ENCODE measurements around the gene TMPRSS12. TPM values are rescaled to one million over a fixed set of nuclear protein-coding genes. Genes with fewer than 3 reads are reported as not detected.
A peak's percentile ranks its signal among the peaks of the same experiment; 100 is the strongest.

TMPRSS12 gene
- total RNA-seq, 2 experiments from 2014 or later, result not detected

GRCh38 chr12:50913224-50913623 lies 70.5 kb downstream of the TMPRSS12 start:
- CTCF ChIA-PET (ENCODE audit: unreplicated experiment), result no interaction called here
- Histone ChIP-seq H3K4me3 (ENCODE audit: low read depth, low read length, poor library complexity, severe bottlenecking) (no peak overlapping the region), H4K20me1 (ENCODE audit: insufficient read depth, low read length) (no peaks in the 10 kb centered on the region), H3K4me2 (ENCODE audit: low read length) (no peak overlapping the region), H3K79me2 (ENCODE audit: insufficient read depth, low read depth, low read length) (no peaks in the 10 kb centered on the region), H3K9me3 (ENCODE audit: low read length) (peaks cover 21% of the 10 kb centered on the region), H3K9me2 (ENCODE audit: insufficient read depth, low read length) (no peaks in the 10 kb centered on the region), H3K4me1 (ENCODE audit: insufficient read depth, low read length, poor library complexity, severe bottlenecking) (no peaks in the 10 kb centered on the region), H2AFZ (ENCODE audit: low read length) (no peak overlapping the region), H3K36me3 (ENCODE audit: insufficient read depth, low read length) (no peaks in the 10 kb centered on the region; the same call in 1 of the 2 replicates), H3K27ac (ENCODE audit: low read depth, low read length, poor library complexity, severe bottlenecking) (no peak overlapping the region)
- intact Hi-C loops (cut with micrococcal nuclease; ENCODE audit: unreplicated experiment), result no loop called here
- no TSS peak for BruUV-seq (replicated peaks)
- TF ChIP-seq EZH2phosphoT487 (IDR thresholded peaks at IDR 0.05; ENCODE audit: borderline replicate concordance, low read depth, low read length) (no peak), CTCF (conservative IDR thresholded peaks at IDR 0.05; ENCODE audit: low read length) (no peak)
- POLR2A ChIA-PET, result interaction anchor here (0.7 to 1.5 kb wide), 4 partner anchors 9 to 12 kb away, joined by 3 read pairs; a partner anchor contains a TSS
- no peak for DNase-seq (ENCODE audit: low spot score)

GRCh38 chr12:50914872-50915484 lies 72.3 kb downstream of the TMPRSS12 start:
- no peak overlapping the region for H2AFZ ChIP-seq (ENCODE audit: low read length)
- TF ChIP-seq EZH2phosphoT487 (IDR thresholded peaks at IDR 0.05; ENCODE audit: borderline replicate concordance, low read depth, low read length), result no peak
- TF ChIP-seq CTCF (conservative IDR thresholded peaks at IDR 0.05; ENCODE audit: low read length), result no peak
- ChIA-PET CTCF (ENCODE audit: unreplicated experiment) (no interaction called here), POLR2A (interaction anchor here (0.6 to 1.5 kb wide), 2 partner anchors 12 to 421 kb away, joined by 3 to 4 read pairs; no protein-coding TSS in a partner anchor)
- no peak overlapping the region for H3K4me3 ChIP-seq (ENCODE audit: low read depth, low read length, poor library complexity, severe bottlenecking)
- H3K4me2 ChIP-seq (ENCODE audit: low read length), result no peak overlapping the region
- no peaks in the 10 kb centered on the region; the same call in 1 of the 2 replicates for H3K36me3 ChIP-seq (ENCODE audit: insufficient read depth, low read length)
- H3K9me3 ChIP-seq (ENCODE audit: low read length), result peaks cover 21% of the 10 kb centered on the region
- no peaks in the 10 kb centered on the region for H3K9me2 ChIP-seq (ENCODE audit: insufficient read depth, low read length)
- BruUV-seq (replicated peaks), result no TSS peak
- intact Hi-C loops (cut with micrococcal nuclease; ENCODE audit: unreplicated experiment), result no loop called here
- no peaks in the 10 kb centered on the region for H4K20me1 ChIP-seq (ENCODE audit: insufficient read depth, low read length)
- H3K27ac ChIP-seq (ENCODE audit: low read depth, low read length, poor library complexity, severe bottlenecking), result no peak overlapping the region
- no peaks in the 10 kb centered on the region for H3K79me2 ChIP-seq (ENCODE audit: insufficient read depth, low read depth, low read length)
- no peak for DNase-seq (ENCODE audit: low spot score)
- no peaks in the 10 kb centered on the region for H3K4me1 ChIP-seq (ENCODE audit: insufficient read depth, low read length, poor library complexity, severe bottlenecking)

GRCh38 chr12:50916292-50916691 lies 73.6 kb downstream of the TMPRSS12 start:
- H3K4me1 ChIP-seq (ENCODE audit: insufficient read depth, low read length, poor library complexity, severe bottlenecking), result peaks cover 10% of the 10 kb centered on the region
- no peaks in the 10 kb centered on the region for H3K79me2 ChIP-seq (ENCODE audit: insufficient read depth, low read depth, low read length)
- CTCF ChIA-PET (ENCODE audit: unreplicated experiment), result no interaction called here
- H3K4me3 ChIP-seq (ENCODE audit: low read depth, low read length, poor library complexity, severe bottlenecking), result no peak overlapping the region
- H3K27ac ChIP-seq (ENCODE audit: low read depth, low read length, poor library complexity, severe bottlenecking), result no peak overlapping the region
- H2AFZ ChIP-seq (ENCODE audit: low read length), result no peak overlapping the region
- no peak overlapping the region for H3K4me2 ChIP-seq (ENCODE audit: low read length)
- BruUV-seq (replicated peaks), result no TSS peak
- intact Hi-C loops (cut with micrococcal nuclease; ENCODE audit: unreplicated experiment), result no loop called here
- DNase-seq (ENCODE audit: low spot score), result peak; percentile 18
- POLR2A ChIA-PET, result no interaction called here
- peaks cover 21% of the 10 kb centered on the region for H3K9me3 ChIP-seq (ENCODE audit: low read length)
- no peaks in the 10 kb centered on the region for H4K20me1 ChIP-seq (ENCODE audit: insufficient read depth, low read length)
- no peaks in the 10 kb centered on the region for H3K9me2 ChIP-seq (ENCODE audit: insufficient read depth, low read length)
- no peaks in the 10 kb centered on the region; the same call in 1 of the 2 replicates for H3K36me3 ChIP-seq (ENCODE audit: insufficient read depth, low read length)
- TF ChIP-seq EZH2phosphoT487 (IDR thresholded peaks at IDR 0.05; ENCODE audit: borderline replicate concordance, low read depth, low read length), result no peak

Measured in OCI-LY7 (cell line).